22Rv1 (cell line): ENCODE measurements around the gene MAP2K2.

ENCODE experiments used
- ZFX ChIP-seq: fragments of 450-650 bp; IDR thresholded peaks from 2 replicates; pipeline ENCODE4 v1.6.1; 2017; ENCODE audit warnings: antibody characterized with exemption, borderline replicate concordance
- TF ChIP-seq, protein P1 (sequence below): fragments of 450-650 bp; IDR thresholded peaks from 2 replicates; pipeline ENCODE4 v1.5.1; 2017; ENCODE audit warnings: mild to moderate bottlenecking

DNA sequence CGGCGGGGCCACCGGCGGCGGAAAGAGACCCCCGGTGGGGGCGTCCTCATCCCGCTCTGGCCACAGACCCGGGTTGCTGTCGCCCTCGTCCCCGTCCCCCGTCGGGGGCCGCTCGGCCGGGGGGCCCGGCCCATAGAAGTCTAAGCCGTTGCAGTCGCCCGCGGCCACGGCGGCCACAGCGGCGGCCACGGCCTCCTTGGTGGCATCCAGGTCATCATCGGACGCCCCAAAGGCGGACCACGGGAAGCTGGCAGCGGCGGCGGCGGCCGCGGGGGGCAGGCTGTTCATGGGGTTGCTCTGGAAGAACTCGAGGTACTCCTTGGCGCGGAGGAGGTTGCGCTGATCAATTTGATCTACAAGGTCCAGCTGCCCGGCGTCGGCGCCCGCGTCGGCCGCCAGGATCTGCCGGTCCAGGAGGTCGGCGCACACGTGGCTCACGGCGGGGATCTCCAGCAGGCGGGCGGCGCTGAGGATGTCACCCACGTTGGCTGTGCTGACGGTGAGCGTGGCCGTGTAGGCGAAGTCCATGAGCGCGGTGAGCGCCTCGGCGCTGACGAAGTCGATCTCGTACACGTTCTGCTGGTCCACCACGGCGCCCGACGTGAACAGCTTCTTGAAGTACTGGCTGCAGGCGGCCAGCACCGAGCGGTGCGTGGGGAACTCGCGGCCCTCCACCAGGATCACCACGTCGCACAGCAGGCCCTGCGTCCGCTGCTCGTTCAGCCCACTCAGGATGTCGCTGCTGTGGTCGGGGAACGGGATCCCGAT is 69.3 kb downstream of the MAP2K2 start:
- TF ChIP-seq, protein P1, sequence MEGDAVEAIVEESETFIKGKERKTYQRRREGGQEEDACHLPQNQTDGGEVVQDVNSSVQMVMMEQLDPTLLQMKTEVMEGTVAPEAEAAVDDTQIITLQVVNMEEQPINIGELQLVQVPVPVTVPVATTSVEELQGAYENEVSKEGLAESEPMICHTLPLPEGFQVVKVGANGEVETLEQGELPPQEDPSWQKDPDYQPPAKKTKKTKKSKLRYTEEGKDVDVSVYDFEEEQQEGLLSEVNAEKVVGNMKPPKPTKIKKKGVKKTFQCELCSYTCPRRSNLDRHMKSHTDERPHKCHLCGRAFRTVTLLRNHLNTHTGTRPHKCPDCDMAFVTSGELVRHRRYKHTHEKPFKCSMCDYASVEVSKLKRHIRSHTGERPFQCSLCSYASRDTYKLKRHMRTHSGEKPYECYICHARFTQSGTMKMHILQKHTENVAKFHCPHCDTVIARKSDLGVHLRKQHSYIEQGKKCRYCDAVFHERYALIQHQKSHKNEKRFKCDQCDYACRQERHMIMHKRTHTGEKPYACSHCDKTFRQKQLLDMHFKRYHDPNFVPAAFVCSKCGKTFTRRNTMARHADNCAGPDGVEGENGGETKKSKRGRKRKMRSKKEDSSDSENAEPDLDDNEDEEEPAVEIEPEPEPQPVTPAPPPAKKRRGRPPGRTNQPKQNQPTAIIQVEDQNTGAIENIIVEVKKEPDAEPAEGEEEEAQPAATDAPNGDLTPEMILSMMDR, result no peak
- no peak for TF ChIP-seq ZFX
